Thyroid gland (tissue), 4 donors: Measurements from ENCODE around the gene PKIG.

Experiments
- CTCF ChIP-seq, 6 experiments: fragments of 200-600 bp in 3 of 6; fragments of 450-650 bp in 3 of 6; sonication (generic) in 3 of 6; IDR thresholded peaks; one replicate each; pipeline ENCODE4 v1.5.1; 2016 to 2019; ENCODE audit warnings: antibody characterized with exemption in 6 of 6, mild to moderate bottlenecking in 2 of 6, inconsistent platforms in 1 of 6, moderate library complexity in 1 of 6
- POLR2A ChIP-seq, 2 donors: fragments of 450-650 bp; IDR thresholded peaks; one replicate each; pipeline ENCODE4 v1.6.1; 2017; ENCODE audit warnings: antibody characterized with exemption in 2 of 2, mild to moderate bottlenecking in 2 of 2, moderate library complexity in 1 of 2

GRCh38 chr20:44603327-44603726, 20.9 kb downstream of the PKIG start:
- TF ChIP-seq CTCF (IDR thresholded peaks at IDR 0.05) (no peak), POLR2A (IDR thresholded peaks at IDR 0.05) (no peak)
